Coronary artery (tissue), 2 donors: Measurements from ENCODE around the gene PIGT.

Experiments
- DNase-seq: peaks from one replicate; pipeline ENCODE4 v3.0.0-alpha.2; 2017; ENCODE audit warnings: low spot score
- H3K27ac ChIP-seq, 2 donors: fragments of 200-600 bp; sonication (generic); one replicate each; pipeline ENCODE4 v1.5.1; 2016 to 2019
- H3K4me3 ChIP-seq: fragments of 200-600 bp; sonication (generic); 2 replicates; pipeline ENCODE4 v1.5.1; 2016; ENCODE audit warnings: mild to moderate bottlenecking, moderate library complexity
- TF ChIP-seq, protein P1 (sequence below): fragments of 200-600 bp; sonication (generic); IDR thresholded peaks from one replicate; pipeline ENCODE4 v1.5.1; 2019; ENCODE audit warnings: antibody characterized with exemption

PIGT gene

DNA sequence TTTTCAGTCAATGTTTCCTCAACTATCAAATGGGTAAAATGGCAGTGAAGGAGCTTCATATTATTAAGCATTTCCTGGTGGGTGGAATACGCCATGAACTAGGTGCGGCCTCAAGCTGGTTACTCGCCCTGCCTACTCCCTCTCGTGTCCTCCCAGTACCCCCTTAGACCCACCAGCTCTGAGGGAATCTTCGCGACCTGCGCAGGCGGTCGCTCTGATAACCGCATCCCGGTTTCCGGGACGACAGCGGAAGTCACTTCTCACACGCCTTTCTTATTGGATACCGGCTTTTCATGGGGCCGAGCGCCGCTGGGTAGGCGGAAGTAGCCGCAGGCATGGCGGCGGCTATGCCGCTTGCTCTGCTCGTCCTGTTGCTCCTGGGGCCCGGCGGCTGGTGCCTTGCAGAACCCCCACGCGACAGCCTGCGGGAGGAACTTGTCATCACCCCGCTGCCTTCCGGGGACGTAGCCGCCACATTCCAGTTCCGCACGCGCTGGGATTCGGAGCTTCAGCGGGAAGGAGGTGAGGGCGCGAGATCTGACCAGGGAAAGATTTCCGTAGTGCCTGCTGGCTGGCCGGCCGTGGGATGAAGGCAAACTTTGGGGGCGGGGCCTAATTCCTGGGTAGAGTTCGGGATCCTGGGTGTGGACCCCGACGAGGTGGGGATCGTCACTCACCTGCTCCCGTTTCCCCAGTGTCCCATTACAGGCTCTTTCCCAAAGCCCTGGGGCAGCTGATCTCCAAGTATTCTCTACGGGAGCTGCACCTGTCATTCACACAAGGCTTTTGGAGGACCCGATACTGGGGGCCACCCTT, at the start of gene PIGT:
Gene PIGT, plus strand, starts transcription at position 320 of the 816 bp plus-strand sequence. Its CDS starts 16 bp downstream, at position 336.
- peak; percentile 89 for DNase-seq
- Histone ChIP-seq H3K27ac (peak within 1 kb of the TSS; percentile 80 to 83), H3K4me3 (peak within 1 kb of the TSS; percentile 77)
- TF ChIP-seq, protein P1, sequence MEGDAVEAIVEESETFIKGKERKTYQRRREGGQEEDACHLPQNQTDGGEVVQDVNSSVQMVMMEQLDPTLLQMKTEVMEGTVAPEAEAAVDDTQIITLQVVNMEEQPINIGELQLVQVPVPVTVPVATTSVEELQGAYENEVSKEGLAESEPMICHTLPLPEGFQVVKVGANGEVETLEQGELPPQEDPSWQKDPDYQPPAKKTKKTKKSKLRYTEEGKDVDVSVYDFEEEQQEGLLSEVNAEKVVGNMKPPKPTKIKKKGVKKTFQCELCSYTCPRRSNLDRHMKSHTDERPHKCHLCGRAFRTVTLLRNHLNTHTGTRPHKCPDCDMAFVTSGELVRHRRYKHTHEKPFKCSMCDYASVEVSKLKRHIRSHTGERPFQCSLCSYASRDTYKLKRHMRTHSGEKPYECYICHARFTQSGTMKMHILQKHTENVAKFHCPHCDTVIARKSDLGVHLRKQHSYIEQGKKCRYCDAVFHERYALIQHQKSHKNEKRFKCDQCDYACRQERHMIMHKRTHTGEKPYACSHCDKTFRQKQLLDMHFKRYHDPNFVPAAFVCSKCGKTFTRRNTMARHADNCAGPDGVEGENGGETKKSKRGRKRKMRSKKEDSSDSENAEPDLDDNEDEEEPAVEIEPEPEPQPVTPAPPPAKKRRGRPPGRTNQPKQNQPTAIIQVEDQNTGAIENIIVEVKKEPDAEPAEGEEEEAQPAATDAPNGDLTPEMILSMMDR, result no peak

DNA sequence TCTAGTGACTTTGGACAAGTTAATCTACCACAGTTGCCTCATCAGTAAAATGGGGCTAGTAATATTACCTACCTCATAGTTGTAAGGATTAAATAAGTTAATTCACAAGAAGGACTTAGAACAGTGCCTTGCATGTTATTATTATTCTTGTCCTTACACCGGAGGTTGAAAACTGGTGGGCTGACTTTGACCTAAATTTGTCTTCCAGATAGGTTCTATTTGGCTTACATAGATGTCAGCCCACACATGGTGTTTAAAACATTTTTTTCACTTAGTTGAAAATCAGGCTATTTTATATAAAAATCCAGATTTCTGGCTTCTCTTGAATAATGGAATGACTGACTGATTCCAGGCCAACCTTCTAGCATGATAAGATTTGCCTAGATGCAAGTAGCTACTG, 49.7 kb upstream of the PIGT start:
- no peak overlapping the region for H3K27ac ChIP-seq
- TF ChIP-seq, protein P1, result no peak
- DNase-seq, result no peak
- H3K4me3 ChIP-seq, result no peak overlapping the region

DNA sequence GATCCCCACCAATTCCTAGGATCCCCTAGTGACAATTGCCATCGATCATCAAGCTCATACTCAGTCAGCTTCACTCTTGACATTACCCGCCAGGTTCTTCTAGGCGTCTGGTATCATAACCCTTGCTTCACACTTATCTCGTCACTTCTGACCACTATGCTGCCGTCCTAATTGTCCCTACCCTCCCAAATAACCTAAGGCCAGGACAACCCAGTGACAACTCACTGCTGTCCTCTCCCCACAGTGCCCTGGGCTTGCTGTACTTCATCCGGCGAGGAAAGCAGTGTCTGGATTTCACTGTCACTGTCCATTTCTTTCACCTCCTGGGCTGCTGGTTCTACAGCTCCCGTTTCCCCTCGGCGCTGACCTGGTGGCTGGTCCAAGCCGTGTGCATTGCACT, 49.3 kb upstream of the PIGT start:
- DNase-seq, result no peak
- TF ChIP-seq, protein P1, result no peak
- no peak overlapping the region for H3K27ac ChIP-seq
- H3K4me3 ChIP-seq, result no peak overlapping the region

DNA sequence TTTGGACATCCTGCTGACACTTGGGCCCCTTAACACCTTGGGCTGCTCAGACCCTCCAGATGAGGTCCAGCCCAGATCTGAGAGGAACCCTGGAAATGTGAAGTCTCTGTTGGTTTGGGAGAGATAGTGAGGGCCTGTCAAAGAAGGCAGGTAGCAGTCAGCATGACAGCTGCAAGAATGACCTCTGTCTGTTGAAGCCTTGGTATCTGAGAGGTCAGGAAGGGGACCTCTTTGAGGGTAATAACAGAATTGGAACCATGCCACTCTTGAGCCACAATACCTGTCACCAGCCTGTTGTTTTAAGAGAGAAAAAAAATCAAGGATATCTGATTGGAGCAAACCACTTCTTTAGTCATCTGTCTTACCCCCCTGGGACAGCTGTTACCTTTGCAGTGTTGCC, 48.8 kb upstream of the PIGT start:
- no peak overlapping the region for H3K4me3 ChIP-seq
- TF ChIP-seq, protein P1, result no peak
- DNase-seq, result no peak
- no peak overlapping the region for H3K27ac ChIP-seq

DNA sequence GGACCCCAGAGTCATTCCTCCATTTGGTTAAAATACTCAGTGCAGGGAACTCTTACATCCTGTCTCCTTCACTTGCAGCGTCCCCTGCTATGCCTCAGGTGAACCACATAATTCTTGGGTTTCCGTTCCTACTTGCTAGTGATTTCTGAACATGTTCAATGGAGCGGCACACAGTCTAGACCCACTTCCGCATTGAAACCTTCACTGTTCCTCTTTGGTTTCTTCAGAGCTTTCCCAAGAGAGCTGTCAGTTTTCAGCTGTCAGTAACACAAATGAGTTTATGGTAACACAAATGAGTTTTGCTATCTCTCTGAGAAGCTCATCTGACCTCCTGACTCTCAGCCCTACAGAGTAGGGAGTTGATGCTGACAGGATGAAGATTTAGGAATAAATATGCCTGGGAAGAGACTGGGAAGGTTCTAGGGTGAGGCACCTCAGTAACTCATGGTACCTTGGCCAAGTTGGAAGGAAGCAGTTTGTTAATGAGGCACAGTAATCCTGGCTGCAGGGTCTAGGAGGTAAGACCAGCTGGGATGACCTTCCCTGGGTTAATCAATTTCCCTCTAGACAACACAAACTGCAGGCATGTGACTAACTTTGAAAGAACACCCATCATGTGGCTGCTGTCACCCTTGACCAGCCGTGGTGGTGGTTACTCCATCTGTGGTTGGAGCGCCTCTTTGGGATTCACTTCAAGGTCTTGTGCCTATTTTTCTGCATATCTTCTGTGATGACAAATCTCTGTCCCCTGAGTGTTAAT, 47.5 kb upstream of the PIGT start:
- TF ChIP-seq, protein P1, result no peak
- H3K27ac ChIP-seq, result no peak overlapping the region
- no peak for DNase-seq
- no peak overlapping the region for H3K4me3 ChIP-seq

DNA sequence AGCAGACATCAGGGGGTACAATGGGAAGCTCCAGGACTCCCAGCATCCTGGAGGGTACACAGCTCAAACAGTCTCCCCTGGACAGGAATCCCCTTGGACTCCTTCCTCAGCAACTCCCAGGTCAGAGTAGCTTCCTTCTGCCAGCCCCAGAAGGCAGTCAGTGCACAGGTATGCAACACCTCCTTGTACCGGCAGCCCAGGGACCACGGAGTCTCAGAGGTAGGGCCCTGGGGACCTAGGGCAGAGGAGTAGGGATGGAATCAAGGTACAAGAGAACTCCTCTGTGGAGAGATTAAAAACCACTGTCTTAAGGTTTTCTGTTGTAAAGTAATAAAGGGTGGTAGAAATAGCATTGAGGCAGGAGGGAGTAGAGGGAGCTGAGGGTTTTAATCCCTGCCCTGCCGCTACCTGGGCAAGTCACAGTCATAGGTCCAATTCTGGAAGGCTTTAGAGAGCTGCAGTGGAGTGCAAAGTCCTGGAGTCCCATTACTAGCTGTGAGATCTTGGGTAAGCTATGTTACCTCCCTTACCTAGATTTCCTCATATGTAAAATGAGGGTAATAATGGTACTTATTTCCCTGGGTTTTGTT, 45.3 kb upstream of the PIGT start:
- no peak for DNase-seq
- Histone ChIP-seq H3K27ac (no peak overlapping the region), H3K4me3 (no peak overlapping the region)
- TF ChIP-seq, protein P1, result no peak
